GM19463 (cell line): ENCODE data around the gene TUBAL3.
A peak's percentile ranks its signal among the peaks of the same experiment; 100 is the strongest.
"Not testable (repeated sequence)": the region's sequence is repeated elsewhere in the genome, so short reads cannot be mapped to it uniquely, and the experiment has no call there.

Experiments
- ATAC-seq: cut with Tn5 transposase; IDR thresholded peaks from one replicate; pipeline ENCODE4 v1.9.1; 2021; ENCODE audit warnings: mild to moderate bottlenecking, moderate library complexity; ENCODE audit not compliant: unreplicated experiment

Gene TUBAL3

DNA sequence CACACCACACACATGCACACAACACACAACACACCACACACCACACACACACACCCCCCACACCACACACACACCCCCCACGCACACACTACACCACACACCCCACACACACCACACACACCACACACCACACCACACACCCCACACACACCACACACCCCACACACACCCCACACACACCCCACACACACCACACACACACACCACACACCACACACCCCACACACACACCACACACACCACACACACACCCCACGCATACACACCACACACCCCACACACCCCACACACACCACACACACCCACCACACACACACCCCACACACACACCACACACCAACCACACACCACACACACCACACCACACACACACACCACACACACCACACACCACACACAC lies 23.4 kb downstream of the TUBAL3 start:
- ATAC-seq, result no peak

DNA sequence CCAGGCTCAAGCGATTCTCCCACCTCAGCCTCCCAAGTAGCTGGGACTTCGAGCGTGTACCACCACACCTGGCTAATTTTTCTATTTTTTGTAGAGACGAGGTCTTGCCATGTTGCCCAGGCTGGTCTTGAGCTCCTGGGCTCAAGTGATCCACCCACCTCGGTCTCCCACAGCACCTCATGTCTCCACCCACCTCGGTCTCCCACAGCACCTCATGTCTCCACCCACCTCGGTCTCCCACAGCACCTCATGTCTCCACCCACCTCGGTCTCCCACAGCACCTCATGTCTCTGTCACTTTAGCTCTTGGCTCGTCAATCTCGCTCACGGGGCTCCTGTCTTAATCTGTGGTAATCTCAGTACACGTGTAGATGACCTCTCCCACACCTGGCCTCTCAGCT lies 24.2 kb downstream of the TUBAL3 start:
- not testable (repeated sequence) for ATAC-seq

DNA sequence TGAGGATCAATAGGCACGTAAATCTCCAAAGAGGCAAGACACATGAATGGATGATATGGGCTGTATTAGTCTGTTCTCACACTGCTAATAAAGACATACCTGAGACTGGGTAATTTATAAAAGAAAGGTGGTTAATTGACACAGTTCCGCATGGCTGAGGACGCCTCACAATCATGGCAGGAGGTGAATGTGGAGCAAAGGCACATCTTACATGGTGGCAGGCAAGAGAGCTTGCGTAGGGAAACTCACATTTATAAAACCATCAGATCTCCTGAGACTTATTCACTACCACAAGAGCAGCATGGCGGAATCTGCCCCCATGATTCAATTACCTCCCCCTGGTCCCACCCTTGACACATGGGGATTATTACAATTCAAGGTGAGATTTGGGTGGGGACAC lies 25.4 kb downstream of the TUBAL3 start:
- ATAC-seq, result not testable (repeated sequence)

DNA sequence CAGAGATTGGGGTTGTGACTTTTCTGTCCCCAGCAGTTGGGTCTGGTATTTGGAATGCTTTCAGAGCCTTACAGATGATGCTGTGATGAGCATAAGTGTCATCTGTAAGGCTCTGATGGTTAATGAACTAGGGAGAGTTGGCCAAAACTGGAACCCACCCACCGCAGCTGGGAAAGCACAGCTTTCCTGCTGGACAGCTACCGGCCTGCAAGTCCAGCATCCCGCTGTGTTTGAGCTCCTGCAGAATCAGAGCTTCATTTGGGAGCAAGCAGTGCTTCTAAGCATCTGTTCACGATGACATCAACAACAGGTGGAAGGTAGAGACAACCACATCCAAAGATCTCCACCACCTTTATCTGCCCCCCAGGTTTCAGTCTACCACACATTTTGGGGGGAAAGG lies 28.2 kb downstream of the TUBAL3 start:
- no peak for ATAC-seq

DNA sequence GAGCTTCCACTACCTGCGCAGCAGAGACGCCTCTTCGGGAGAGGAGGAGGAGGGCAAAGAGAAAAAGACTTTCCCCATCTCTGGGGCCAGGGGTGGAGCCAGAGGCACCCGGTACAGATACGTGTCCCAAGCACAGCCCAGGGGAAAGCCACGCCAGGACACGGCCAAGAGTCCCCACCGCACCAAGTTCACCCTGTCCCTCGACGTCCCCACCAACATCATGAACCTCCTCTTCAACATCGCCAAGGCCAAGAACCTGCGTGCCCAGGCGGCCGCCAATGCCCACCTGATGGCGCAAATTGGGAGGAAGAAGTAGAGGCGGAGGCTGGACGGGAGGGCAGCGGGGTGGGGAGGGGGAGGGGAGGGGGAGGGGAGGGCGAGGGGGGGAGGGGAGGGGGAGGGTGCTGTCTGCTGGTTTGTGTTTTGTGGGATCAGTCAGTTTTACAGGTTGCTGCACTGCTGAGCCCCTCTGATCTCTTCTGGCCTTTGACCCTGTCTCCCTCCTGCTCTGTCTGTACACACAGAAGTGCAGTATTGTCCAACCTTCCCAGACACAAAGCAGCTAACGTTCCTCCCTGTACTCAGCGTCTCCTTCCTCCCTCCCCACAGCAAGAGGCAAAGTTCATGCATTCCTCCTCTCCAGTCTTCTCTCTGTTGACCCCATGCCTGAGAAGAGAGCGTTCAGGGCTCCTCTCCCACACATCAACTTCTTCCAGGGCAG lies 30.6 kb downstream of the TUBAL3 start:
- no peak for ATAC-seq

DNA sequence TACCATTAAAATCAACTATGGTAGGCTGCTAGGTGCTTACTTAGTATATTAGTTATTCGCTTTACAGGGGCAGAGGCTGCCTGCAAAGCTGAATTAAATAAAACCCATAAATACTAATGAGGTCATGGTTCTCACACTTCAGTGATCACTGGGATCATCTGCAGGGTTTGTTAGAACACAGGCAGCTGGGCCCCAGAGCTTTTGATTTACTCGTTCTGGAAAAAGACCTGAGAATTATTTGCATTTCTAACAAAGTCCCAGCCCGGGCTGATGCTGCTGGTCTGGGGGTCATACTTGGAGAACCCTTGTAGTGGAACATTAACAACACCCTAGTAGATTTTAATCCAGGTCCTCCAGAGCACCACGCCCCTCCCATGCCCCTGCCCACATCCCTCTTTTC lies 31.3 kb downstream of the TUBAL3 start:
- no peak for ATAC-seq

DNA sequence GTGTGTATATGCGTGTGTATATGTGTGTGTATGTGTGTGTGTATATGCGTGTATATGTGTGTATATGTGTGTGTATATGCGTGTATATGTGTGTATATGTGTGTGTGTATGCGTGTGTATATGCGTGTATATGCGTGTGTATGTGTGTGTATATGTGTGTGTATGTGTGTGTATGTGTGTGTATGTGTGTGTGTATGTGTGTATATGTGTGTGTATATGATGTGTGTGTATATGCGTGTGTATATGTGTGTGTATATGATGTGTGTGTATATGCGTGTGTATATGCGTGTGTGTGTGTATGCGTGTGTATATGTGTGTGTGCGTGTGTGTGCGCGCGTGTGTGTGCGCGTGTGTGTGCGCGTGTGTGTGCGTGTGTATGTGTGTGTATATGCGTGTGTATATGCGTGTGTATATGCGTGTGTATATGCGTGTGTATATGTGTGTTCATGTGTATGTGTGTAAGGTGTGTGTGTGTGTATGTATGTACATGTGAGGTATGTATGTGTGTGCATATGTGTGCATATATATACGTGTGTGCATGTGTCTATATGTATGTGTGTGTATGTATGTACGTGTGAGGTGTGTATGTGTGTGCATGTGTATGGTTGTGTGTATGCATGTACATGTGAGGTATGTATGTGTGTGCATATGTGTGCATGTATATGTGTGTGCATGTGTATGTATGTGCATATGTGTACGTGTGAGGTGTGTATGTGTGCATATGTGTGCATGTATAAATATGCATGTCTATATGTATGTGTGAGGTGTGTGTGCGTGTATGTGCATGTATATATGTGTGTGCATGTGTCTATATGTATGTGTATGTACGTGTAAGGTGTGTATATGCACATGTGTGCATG lies 33.9 kb downstream of the TUBAL3 start:
- ATAC-seq, result no peak

DNA sequence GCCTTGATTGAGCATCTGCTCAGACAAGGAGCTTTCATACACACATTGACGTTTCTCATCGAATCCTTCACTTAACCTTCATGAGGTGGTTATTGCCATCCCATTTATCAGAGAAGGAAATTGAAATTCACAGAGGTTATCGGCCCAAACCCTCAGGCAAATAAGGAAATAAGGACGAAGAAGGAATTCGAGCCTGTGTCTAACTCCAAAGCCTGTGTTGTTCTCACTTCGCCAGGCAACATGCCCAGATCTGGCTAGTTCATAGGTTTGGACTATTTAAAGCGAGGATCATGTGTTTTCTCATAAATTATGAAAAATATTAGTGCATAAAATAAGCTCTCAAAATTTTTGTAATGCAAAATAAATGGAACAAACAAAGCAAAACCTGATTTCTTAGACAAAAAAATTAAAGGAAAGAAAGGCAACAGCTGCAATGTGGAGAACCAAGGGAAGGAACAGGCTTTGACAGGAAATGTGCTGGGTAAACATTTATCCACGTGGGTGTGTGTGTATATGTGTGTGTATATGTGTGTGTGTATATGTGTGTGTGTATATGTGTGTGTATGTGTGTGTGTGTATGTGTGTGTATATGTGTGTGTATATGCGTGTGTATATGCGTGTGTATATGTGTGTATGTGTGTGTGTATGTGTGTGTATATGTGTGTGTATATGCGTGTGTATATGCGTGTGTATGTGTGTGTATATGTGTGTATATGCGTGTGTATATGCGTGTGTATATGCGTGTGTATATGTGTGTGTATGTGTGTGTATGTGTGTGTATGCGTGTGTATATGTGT lies 35.1 kb downstream of the TUBAL3 start:
- ATAC-seq, result no peak

DNA sequence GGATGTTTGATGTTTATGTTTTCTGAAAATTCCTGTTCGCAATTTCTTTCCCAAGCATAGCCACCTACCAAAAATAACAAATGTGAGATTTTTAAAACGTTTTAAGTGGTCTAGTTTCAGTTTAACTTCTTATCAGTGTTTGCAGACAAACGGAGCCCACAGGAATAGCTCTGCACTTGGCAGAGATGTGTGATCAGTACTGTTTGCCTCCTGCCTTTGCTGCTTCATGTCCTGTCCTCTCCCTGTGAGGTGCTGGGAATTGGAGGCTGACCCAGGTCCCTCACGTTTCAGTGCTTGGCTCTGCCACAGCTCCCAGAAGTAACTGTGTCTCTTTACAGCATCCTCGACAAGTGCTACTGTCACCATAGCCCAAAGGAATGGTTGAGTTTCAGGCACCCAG lies 38.7 kb downstream of the TUBAL3 start:
- ATAC-seq, result no peak

DNA sequence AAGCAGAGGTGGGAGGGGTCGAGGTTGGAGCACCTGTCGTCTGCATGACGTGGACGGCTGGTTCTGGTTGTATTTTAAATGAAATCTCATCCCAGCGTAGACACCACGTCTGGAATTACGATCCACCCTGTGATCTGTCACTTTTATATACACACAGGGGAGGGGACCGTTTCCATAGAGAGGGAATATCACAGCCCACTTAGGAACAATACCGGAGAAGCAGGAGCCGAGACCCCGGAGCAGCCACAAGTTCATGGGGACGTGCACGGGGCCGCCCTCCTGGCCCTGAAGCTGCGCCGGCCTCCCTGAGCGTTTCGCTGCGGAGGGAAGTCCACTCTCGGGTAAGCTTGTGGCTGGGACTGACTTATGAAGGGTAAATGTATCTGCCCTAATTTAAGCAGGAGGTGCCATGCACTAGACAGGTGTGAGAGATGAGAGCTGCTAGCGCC lies 39.7 kb downstream of the TUBAL3 start, which contains the start of gene UCN3:
Gene UCN3, plus strand, starts transcription at position 77 of the 449 bp plus-strand sequence. CDS start 8,755 bp downstream, outside the sequence.
- no peak for ATAC-seq

DNA sequence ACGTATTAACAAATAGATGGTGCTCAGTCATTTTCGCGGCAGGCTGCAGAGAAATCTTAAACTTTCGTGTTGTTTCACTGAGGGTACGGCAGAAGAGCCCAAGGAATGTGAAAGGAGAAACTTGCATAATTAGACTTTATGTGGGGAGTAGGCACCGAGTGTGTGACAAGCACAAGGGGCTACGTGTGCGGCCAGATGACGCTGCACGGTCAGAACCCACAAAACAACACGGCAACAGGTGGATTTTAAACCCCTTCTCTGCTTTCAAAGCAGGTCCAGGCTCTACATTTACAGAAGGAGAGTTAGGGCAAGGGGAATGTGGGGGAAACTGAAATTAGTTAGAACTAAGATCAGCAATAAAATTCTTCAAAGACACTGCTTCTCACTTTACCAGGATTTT lies 40.3 kb downstream of the TUBAL3 start:
- ATAC-seq, result no peak

DNA sequence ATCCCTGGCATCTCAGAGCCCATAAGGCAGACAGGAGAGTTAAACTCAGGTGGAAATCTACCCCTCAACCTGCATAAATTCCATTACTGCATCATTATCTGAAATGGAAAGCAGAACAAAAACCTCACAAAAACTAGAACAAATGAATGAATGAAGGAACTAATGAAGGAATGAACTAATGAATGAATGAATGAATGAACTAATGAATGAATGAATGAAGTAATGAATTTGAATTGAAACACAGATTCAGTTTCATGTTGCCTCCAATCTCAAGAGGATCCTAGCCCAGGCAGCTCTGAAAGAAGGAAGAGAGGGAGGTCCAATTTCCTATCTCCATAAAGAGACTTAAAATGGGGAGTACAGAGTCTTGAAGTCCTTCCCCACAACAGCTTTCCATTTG lies 41.8 kb downstream of the TUBAL3 start:
- ATAC-seq, result no peak

DNA sequence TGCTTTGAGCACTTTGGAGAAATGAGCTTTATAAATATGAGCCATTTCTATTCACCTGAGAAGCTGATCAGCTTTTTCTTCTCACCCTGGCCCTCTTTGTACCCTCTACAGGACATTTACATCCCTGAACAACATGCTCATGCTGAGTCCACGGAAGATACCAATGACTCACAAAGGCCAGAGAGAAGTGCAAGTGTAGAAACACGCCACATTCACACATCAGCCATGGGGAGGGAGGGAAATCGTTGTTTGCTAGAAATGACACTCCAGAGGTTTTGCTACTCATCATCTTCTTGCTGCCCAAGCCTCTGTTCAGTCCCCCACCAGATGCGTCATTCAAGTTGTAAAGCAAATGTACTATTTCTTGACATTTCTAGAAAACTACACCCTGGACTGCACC lies 42.7 kb downstream of the TUBAL3 start:
- no peak for ATAC-seq

DNA sequence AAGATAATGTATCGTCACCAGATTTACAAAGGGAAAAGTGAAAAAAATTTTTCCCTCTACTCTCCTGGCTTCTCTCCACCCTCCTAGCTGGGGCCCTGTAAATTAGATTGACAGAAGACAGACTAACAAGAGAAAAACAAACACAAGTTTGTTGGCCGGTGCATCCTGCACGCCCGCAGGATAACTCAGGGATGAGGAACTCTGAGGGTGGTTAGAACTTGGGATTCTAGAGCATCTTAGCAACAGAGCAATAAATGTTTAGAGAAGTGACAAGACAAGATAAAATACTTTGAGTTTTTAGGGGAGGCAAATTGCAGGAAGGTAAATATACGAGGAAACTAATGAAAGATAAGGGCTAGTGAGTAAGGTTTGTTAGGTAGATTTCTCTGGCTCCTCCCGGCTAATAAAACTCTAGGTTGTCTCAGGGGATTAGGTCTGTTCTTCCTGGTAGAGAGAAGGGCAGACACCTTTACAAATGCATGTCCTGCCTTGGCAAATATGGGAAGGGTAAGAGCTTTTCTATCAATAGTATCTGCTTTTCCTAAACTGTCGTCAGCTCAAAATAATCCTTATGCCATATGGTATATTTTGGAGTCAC lies 44.2 kb downstream of the TUBAL3 start:
- no peak for ATAC-seq

DNA sequence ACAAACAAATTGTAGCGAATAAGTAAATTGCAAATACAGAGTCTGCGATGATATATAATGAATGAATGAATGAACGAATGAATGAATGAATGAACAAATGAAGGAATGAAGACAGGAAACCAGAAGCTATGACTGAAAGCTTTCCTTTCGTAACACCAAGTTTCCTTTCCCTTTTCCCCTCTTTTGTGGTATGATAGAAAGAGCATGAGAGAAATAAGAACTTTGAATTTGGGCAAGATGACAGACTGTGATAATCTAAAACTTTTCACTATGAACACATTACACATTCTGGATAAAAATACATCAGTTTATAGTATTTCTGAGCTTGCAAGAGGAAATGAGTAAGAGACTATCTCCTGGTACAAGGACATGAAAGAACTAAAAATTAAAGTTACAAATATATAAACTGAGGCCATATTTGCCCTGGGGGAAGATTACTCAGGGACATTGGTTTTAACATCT lies 48.3 kb downstream of the TUBAL3 start:
- ATAC-seq, result no peak

DNA sequence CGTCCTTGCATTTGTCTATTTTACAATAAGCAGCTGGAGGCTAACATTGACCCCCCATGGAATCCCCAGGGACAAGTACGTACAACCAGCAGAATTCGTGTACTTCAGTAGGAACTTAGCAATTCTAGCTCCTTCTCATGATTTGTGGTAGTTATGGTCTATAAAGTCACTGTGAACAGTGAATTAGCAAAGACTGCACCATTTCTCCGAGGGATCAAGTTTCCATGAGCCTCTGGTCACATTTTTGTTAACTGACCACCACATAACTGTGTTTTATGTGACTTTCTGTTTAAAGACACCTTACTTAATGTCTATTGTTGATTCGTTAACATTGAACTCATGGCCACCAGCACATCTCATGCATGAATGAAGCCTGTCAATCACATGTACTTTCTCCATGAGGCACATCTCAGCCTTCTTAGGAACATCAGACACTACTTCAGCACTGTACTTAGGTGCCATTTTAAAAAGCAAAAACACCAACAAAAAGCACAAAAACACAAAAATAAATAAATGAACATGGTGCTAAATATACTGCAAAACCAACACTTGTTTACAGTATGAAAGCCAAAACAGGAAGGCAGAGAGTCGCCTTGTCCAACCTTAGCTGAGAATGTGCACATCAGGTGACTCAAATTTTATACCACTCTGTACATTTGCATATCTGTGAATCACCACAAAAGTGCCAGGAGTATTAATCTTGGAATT lies 48.9 kb downstream of the TUBAL3 start:
- no peak for ATAC-seq

DNA sequence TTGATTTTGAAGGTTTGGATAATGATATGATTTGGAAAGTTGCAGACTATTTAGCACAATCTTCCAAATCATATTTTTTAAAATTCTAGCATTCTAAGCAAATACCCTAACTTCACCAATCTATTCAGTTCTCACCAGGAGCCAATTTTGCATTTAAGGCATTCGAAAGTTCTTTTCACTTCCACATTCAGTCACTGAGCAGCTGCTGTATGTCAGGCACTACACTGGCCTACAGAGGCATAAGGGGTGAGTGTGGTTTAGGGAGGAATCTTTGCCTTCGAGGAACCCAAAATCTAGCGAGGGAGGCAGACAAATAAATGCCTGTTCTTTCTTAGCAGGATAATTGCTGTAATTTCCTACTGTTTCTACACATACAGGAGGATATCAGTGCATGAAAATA lies 50.6 kb downstream of the TUBAL3 start:
- peak; percentile 87 for ATAC-seq

DNA sequence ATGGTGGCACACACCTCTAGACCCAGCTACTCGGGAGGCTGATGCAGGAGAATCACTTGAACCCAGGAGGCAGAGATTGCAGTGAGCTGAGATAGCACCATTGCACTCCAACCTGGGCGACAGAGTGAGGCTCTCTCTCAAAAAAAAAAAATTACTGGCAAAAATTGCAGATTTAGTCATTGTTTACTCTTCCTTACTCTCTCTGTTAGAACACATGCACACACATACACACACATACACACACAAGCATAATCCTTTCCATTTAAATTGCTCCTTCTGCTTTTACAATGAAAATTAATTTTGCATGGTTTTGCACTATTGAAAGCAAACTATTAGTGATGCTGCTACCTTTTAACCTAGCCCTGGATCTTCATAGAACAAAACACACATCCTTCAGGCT lies 55.3 kb downstream of the TUBAL3 start:
- ATAC-seq, result no peak

DNA sequence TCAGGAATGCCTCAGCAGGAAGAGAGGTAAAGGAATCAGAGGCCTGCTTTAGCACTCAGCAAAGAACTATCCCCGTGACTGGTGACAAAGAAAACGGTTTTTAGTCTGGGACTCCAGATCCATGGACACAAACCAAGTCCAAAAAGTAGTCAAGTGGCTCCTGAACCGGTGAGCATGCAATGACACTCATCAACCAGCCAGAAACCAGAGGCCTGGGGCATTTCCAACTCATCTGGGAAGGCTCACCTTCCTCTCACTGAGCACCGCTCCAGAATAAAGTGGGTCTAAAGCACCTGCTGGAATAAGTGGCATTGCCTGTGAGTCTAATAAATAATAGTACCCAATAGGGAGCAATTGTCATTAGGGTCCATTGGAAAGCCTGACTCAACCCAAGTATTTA lies 57.7 kb downstream of the TUBAL3 start:
- ATAC-seq, result no peak

DNA sequence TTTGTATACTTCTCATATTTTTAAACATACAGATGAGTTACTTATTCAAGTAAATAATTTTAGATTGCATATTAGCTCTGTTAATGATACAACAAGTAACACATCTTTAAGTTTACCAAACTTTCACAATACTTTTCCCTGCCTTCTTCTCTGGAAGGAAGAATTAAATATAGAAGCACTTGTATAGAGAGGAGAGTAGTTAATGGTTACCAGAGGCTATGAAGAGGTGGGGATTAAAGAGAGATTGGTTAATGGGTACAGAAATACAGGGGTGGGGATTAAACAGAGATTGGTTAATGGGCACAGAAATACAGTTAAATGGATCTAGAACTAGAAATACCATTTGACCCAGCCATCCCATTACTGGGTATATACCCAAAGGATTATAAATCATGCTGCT lies 59.9 kb downstream of the TUBAL3 start:
- ATAC-seq, result no peak
